Epithelial cell of proximal tubule (primary cell): ENCODE measurements around the gene KCNH8. TPM values are rescaled to one million over a fixed set of nuclear protein-coding genes. Genes with fewer than 3 reads are reported as not detected.
"Not testable (repeated sequence)": the region's sequence is repeated elsewhere in the genome, so short reads cannot be mapped to it uniquely, and the experiment has no call there.

ENCODE experiments used
- DNase-seq: peaks from one replicate; pipeline ENCODE4 v3.0.0-alpha.2; 2011; ENCODE audit warnings: low read depth
- H3K4me3 ChIP-seq: 2 replicates; pipeline ENCODE4 v1.5.1; 2011; ENCODE audit warnings: low read depth, mild to moderate bottlenecking, low read length
- total RNA-seq: library from RNA; depleted of rRNA; stranded (reverse); fragments of >200 nt; gene quantifications from 2 replicates; pipeline ENCODE4 v1.2.3, GENCODE V29; 2015
- TF ChIP-seq, protein P1 (sequence below): conservative IDR thresholded peaks from 2 replicates; pipeline ENCODE4 v1.5.1; 2012; ENCODE audit warnings: low read depth, mild to moderate bottlenecking, low read length

Gene KCNH8
- total RNA-seq, 1 donor from 2014 or later, result 0.40 TPM

DNA sequence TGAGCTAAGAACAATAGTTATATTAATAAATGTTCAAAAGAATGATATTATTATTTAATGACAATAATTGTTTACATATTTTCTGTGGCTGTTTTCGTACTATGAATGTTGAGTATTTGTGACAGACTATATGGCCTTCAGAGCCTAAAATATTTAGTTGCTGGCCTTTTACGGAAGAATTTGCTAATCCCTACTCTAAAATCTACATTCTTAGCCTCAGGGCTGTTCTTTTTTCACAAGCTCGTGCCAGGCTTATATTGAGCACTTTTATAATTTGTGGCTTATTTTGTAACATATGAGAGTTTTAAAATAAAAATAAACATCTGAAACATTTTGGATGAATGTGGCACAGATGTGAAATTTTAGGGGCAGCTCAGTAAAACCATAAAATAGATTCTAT is 79.9 kb downstream of the KCNH8 start:
- no peak for DNase-seq
- TF ChIP-seq, protein P1, sequence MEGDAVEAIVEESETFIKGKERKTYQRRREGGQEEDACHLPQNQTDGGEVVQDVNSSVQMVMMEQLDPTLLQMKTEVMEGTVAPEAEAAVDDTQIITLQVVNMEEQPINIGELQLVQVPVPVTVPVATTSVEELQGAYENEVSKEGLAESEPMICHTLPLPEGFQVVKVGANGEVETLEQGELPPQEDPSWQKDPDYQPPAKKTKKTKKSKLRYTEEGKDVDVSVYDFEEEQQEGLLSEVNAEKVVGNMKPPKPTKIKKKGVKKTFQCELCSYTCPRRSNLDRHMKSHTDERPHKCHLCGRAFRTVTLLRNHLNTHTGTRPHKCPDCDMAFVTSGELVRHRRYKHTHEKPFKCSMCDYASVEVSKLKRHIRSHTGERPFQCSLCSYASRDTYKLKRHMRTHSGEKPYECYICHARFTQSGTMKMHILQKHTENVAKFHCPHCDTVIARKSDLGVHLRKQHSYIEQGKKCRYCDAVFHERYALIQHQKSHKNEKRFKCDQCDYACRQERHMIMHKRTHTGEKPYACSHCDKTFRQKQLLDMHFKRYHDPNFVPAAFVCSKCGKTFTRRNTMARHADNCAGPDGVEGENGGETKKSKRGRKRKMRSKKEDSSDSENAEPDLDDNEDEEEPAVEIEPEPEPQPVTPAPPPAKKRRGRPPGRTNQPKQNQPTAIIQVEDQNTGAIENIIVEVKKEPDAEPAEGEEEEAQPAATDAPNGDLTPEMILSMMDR, result no peak
- H3K4me3 ChIP-seq, result no peak overlapping the region

DNA sequence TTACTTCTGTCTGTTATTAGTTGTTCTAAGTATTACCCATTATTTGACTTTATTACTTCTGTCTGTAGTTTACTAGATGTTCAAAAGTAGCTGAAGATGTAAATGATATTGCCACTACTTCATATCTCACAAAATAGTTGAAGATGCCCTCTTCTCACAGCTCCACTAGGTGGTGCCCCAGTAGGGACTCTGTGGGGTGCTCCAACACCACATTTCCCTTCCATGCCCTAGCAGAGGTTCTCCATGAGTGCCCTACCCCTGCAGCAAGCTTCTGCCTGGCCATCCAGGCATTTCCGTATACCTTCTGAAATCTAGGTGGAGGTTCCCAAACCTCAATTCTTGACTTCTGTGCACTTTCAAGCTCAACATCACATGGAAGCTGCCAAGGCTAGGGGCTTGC is 80.8 kb downstream of the KCNH8 start:
- no peak for DNase-seq
- H3K4me3 ChIP-seq, result no peak overlapping the region
- TF ChIP-seq, protein P1, result peak; percentile 13

DNA sequence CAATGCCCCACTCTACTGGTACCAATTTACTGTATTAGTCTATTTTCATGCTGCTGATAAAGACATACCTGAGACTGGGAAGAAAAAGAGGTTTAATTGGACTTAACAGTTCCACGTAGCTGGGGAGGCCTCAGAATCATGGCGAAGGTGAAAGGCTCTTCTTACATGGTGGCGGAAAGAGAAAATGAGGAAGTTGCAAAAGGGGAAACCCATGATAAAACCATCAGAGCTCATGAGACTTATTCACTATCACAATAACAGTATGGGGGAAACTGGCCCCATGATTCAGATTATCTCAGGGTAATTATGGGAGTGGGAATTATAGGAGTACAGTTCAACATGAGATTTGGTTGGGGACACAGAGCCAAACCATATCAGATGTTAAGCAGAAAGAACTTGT is 81.6 kb downstream of the KCNH8 start:
- not testable (repeated sequence) for DNase-seq, H3K4me3 ChIP-seq

DNA sequence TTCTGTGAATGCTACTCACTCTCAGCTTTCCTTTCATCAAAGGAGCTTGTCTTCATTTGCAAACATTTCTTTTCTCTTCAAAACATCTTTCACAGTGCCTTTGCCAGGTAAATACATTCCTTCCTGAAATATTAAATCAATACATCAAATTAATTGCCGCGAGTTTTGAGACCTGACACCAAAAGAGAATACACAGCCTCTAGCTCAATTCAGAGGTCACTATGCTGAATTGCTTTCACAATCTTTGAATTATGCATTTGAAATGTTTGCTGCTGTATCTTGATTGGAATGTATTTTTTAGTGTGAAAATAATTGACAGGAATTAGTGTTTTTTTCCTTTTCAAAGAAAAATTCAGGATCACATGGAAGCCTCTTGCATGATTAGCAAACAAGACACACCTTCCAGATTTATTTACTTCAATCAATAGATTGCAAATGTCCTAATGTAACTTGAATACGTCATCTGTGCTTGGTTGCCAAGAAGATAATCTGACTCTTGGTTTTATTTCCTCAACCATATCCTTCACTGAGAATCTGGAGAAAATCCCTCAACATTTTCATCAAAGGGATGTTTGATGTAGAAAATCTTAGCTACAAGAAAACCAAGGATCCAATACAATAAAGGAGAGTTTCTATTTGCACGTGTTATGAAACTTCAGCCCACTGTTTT is 83.6 kb downstream of the KCNH8 start:
- TF ChIP-seq, protein P1, result no peak
- H3K4me3 ChIP-seq, result no peak overlapping the region
- DNase-seq, result no peak

DNA sequence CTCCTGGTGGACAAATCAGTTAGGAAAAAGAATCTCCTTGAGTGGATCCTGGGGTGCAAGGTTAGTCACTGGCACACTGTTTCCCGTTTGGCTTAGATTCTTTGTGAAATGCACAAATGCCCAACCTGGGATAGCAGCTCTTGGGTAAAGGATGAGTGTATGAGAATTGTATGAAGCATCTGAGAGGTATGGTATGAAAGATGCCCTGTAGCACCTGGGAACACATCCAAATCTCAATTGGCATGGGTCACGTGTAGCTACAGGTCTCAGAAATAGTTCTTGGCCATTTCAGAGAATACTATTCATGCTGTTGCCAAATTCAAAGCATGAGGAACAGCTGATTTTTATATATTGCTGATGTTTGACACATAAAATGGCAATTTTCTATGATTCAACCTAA is 84.3 kb downstream of the KCNH8 start:
- TF ChIP-seq, protein P1, result no peak
- no peak for DNase-seq
- no peak overlapping the region for H3K4me3 ChIP-seq

DNA sequence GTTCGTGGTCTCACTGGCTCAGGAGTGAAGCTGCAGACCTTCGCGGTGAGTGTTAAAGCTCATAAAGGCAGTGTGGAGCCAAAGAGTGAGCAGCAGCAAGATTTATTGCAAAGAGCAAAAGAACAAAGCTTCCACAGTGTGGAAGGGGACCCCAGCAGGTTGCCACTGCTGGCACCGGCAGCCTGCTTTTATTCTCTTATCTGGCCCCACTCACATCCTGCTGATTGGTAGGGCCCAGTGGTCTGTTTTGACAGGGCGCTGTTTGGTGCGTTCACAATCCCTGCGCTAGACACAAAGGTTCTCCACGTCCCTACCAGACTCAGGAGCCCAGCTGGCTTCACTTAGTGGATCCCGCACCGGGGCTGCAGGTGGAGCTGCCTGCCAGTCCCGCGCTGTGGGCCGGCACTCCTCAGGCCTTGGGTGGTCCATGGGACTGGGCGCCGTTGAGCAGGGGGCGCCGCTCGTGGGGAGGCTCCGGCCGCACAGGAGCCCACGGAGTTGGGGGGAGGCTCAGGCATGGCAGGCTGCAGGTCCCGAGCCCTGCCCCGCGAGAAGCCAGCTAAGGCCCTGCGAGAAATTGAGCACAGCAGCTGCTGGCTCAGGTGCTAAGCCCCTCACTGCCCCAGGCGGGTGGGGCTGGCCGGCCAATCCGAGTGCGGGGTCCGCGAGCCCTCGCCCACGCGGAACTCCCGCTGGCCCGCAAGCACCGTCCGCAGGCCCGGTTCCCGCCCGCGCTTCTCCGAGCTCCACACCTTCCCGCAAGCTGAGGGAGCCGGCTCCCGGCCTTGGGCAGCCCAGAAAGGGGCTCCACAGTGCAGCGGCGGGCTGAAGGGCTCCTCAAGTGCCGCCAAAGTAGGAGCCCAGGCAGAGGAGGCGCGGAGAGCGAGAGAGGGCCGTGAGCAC is 85.8 kb downstream of the KCNH8 start:
- not testable (repeated sequence) for DNase-seq, H3K4me3 ChIP-seq

DNA sequence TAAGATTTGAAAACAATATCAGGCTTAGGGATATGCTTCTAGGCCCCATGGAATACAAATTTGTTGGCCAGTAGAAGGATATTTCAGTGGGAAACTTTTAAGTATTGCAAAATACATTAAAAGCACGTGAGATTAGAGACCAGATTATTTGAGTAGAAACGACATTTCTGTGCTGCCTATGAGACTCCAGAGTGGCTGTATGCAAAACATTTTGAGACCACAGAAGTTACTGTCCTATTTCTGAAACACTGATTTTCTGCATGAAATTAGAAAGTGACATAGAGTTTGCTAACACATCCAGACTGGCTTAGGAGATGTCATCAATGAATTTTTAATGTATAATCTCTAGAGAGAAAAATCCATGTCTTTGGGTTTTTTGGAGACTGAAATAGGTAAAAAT is 99.8 kb downstream of the KCNH8 start:
- no peak overlapping the region for H3K4me3 ChIP-seq
- DNase-seq, result no peak
- TF ChIP-seq, protein P1, result no peak

DNA sequence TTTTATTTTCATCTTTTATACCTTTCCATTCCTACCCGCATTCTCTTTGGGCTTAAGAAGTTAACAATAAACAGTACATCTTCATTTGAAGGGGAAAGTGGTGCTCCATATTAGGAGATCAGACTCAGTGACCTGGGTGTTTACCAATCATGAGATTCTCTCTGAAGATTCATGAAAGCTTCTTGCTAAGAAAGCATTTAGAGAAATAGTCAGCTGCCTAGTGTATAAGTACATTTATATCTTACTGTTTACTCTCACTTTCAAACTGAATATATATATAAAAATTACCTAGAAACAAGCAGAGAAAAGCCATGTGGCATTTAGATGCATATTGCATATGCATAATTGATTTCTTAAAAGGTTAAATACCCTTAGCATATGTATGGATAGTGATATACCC is 100.5 kb downstream of the KCNH8 start:
- H3K4me3 ChIP-seq, result no peak overlapping the region
- TF ChIP-seq, protein P1, result no peak
- DNase-seq, result no peak
